Tibial nerve (tissue), 3 donors: Measurements from ENCODE around the gene ALAS1.

Source experiments
- CTCF ChIP-seq, 5 experiments: fragments of 200-600 bp in 3 of 5; fragments of 450-650 bp in 2 of 5; sonication (generic) in 3 of 5; IDR thresholded peaks; one replicate each; pipeline ENCODE4 v1.5.1; 2016 to 2019; ENCODE audit warnings: antibody characterized with exemption in 5 of 5, mild to moderate bottlenecking in 3 of 5, moderate library complexity in 2 of 5
- POLR2A ChIP-seq, 2 donors: fragments of 450-650 bp; IDR thresholded peaks; one replicate each; pipeline ENCODE4 v1.6.1; 2017; ENCODE audit warnings: antibody characterized with exemption in 2 of 2, mild to moderate bottlenecking in 2 of 2, moderate library complexity in 2 of 2

- TF ChIP-seq CTCF (IDR thresholded peaks at IDR 0.05): no peak
- TF ChIP-seq POLR2A (IDR thresholded peaks at IDR 0.05): no peak
Observed at GRCh38 chr3:52184690-52185089, 13.3 kb upstream of the ALAS1 start.
